Lung (tissue), 12 donors: Measurements from ENCODE around the gene ATRIP. TPM values are rescaled to one million over a fixed set of nuclear protein-coding genes. Genes with fewer than 3 reads are reported as not detected.
A peak's percentile ranks its signal among the peaks of the same experiment; 100 is the strongest.

Experiments used
- ATAC-seq: fragments of 200-7000 bp; cut with Tn5 transposase; one replicate; pipeline ENCODE4 v1.9.1; 2020; ENCODE audit warnings: moderate number of reproducible peaks; ENCODE audit not compliant: insufficient read depth, low FRiP score
- DNase-seq, 3 donors: peaks; one replicate each; pipeline ENCODE4 v3.0.0-alpha.2; 2013 to 2017
- H3K27ac ChIP-seq, 2 donors: one replicate each; pipeline ENCODE4 v1.5.1; 2013; ENCODE audit warnings: mild to moderate bottlenecking in 2 of 2, moderate library complexity in 2 of 2, control low read depth in 1 of 2, inconsistent platforms in 1 of 2, low read depth in 1 of 2, low read length in 1 of 2
- H3K27me3 ChIP-seq, 3 donors: one replicate each; pipeline ENCODE4 v1.5.1; 2013; ENCODE audit warnings: low read length in 2 of 3; ENCODE audit not compliant: control insufficient read depth in 3 of 3, insufficient read depth in 3 of 3
- H3K36me3 ChIP-seq, 4 donors: one replicate each; pipeline ENCODE4 v1.5.1; 2013; ENCODE audit warnings: low read length in 4 of 4, mild to moderate bottlenecking in 1 of 4, moderate library complexity in 1 of 4; ENCODE audit not compliant: control insufficient read depth in 4 of 4, insufficient read depth in 4 of 4
- H3K4me1 ChIP-seq, 5 donors: one replicate each; pipeline ENCODE4 v1.5.1; 2013; ENCODE audit warnings: low read length in 5 of 5, mild to moderate bottlenecking in 2 of 5, moderate library complexity in 1 of 5; ENCODE audit not compliant: control insufficient read depth in 5 of 5, insufficient read depth in 5 of 5
- H3K4me3 ChIP-seq: one replicate; pipeline ENCODE4 v1.5.1; 2013; ENCODE audit warnings: mild to moderate bottlenecking, control low read depth, moderate library complexity
- H3K9ac ChIP-seq, 2 donors: one replicate each; pipeline ENCODE4 v1.5.1; 2013; ENCODE audit warnings: low read length in 2 of 2, control low read depth in 1 of 2; ENCODE audit not compliant: insufficient read depth in 1 of 2
- H3K9me3 ChIP-seq, 4 donors: one replicate each; pipeline ENCODE4 v1.5.1; 2013; ENCODE audit warnings: low read length in 3 of 4, mild to moderate bottlenecking in 1 of 4, moderate library complexity in 1 of 4; ENCODE audit not compliant: control insufficient read depth in 4 of 4, insufficient read depth in 3 of 4
- WGBS, 2 donors: extraction: QIAGEN DNeasy Blood & Tissue Kit; methylation state at CpG; one replicate each; pipeline ENCODE4 v1.1.7; 2013; 5-methylcytosine and 5-hydroxymethylcytosine counted together
- polyA plus RNA-seq, 2 donors: library from polyadenylated mRNA; stranded (reverse); fragments of 200-250 nt; gene quantifications; one replicate each; pipeline ENCODE4 v1.2.1, GENCODE V29; 2013
- total RNA-seq, 2 donors: library from RNA; depleted of rRNA in 1 of 2; stranded (reverse); fragments of >200 nt in 1 of 2; gene quantifications; one replicate each; pipeline ENCODE4 v1.2.1, GENCODE V29; 2014 to 2021
- TF ChIP-seq, protein P1 (sequence below): IDR thresholded peaks from 2 replicates; pipeline ENCODE4 v1.5.1; 2012; ENCODE audit warnings: mild to moderate bottlenecking; ENCODE audit errors: control extremely low read depth, extremely low read depth
- donor health status: control.
- donor health status: control.
- donor health status: Bipolar disorder and iron deficiency.
- donor health status: healthy.
- donor health status: DM: yes; HTN: yes; CAD: no.

Gene ATRIP
- total and polyA plus RNA-seq, 4 donors: 4.8 to 7.6 (median 6.3) TPM

DNA sequence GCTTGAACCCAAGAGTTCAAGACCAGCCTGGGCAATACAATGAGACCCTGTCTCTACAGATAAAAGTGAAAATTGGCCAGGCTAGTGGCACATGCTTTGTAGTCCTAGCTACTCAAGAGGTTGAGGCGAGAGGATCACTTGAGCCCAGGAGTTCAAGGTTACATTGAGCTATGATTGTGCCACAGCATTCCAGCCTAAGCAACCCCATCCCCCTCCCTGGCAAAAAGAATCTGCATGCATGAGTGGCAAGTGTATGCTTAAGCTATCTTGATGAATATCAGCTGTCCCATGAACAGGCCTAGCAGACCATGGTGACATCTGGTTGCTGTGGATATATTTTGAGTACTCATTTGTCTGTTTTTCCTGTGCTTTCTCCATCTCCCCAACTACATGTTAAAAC lies 4.7 kb downstream of the ATRIP start:
- peaks cover 0 to 10% (median 4%) of the 10 kb centered on the region in 5 donors for H3K4me1 ChIP-seq
- H3K27ac ChIP-seq: no peak overlapping the region
- H3K36me3 ChIP-seq: peaks cover 10 to 29% (median 15%) of the 10 kb centered on the region in 4 donors
- no peaks in the 10 kb centered on the region for H3K27me3 ChIP-seq
- 71 to 95% methylated on average over 1 of the region's 1 CpG for WGBS, 2 donors
- no peak overlapping the region for H3K9ac ChIP-seq
- no peaks in the 10 kb centered on the region for H3K9me3 ChIP-seq
- ATAC-seq (no peak), DNase-seq (no peak)
- no peak overlapping the region for H3K4me3 ChIP-seq
- TF ChIP-seq, protein P1, sequence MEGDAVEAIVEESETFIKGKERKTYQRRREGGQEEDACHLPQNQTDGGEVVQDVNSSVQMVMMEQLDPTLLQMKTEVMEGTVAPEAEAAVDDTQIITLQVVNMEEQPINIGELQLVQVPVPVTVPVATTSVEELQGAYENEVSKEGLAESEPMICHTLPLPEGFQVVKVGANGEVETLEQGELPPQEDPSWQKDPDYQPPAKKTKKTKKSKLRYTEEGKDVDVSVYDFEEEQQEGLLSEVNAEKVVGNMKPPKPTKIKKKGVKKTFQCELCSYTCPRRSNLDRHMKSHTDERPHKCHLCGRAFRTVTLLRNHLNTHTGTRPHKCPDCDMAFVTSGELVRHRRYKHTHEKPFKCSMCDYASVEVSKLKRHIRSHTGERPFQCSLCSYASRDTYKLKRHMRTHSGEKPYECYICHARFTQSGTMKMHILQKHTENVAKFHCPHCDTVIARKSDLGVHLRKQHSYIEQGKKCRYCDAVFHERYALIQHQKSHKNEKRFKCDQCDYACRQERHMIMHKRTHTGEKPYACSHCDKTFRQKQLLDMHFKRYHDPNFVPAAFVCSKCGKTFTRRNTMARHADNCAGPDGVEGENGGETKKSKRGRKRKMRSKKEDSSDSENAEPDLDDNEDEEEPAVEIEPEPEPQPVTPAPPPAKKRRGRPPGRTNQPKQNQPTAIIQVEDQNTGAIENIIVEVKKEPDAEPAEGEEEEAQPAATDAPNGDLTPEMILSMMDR: no peak

DNA sequence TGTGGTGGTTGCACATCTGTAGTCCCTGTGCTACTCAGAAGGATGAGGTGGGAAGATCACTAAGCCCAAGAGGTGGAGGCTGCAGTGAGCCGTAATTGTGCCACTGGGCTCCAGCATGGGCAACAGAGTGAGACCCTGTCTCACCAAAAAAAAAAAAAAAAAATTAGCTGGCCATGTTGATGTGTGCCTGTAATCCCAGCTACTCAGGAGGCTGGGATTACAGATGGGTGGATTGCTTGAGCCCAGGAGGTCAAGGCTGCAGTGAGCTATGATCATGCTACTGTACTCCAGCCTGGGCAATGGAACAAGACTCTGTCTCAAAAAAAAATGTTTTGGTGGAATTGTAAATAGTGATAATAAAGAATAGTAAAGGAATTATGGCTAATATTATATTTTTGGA lies 9.9 kb downstream of the ATRIP start:
- TF ChIP-seq, protein P1: no peak
- Histone ChIP-seq H3K4me1 (no peaks in the 10 kb centered on the region), H3K4me3 (no peak overlapping the region), H3K27me3 (no peaks in the 10 kb centered on the region), H3K27ac (no peak overlapping the region), H3K9me3 (no peaks in the 10 kb centered on the region), H3K36me3 (peaks cover 15 to 54% (median 31%) of the 10 kb centered on the region in 4 donors), H3K9ac (no peak overlapping the region)
- DNase-seq (no peak), ATAC-seq (no peak)
- 100% methylated on average over 1 of the region's 1 CpG for WGBS, 2 donors

DNA sequence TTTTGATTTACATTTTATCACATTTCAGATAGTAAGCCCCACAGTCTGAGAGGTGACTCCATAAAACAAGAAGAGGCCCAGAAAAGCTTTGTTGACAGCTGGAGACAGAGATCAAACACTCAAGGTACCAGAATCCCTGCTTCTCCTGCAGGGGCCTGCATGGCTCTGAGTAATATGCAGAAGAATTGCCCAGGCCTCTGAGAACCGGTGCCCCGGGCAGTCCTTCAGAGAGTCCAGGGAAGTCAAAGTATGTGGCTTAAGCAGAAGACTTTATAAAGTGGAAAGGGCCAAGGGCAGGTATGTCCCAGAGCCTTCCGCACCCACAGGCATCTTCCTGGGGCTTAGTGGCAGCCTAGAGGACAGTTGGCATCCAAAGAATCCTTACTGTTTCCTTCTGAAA lies 12.8 kb downstream of the ATRIP start:
- WGBS, 2 donors: 88 to 93% methylated on average over 3 of the region's 3 CpGs
- Histone ChIP-seq H3K27ac (peak overlapping the region in 1 of 2 donors; percentile 56), H3K9me3 (no peaks in the 10 kb centered on the region), H3K4me3 (no peak overlapping the region), H3K27me3 (no peaks in the 10 kb centered on the region), H3K9ac (no peak overlapping the region), H3K4me1 (no peaks in the 10 kb centered on the region), H3K36me3 (peaks cover 9 to 35% (median 21%) of the 10 kb centered on the region in 4 donors)
- TF ChIP-seq, protein P1: no peak
- no peak for DNase-seq
- ATAC-seq: no peak

DNA sequence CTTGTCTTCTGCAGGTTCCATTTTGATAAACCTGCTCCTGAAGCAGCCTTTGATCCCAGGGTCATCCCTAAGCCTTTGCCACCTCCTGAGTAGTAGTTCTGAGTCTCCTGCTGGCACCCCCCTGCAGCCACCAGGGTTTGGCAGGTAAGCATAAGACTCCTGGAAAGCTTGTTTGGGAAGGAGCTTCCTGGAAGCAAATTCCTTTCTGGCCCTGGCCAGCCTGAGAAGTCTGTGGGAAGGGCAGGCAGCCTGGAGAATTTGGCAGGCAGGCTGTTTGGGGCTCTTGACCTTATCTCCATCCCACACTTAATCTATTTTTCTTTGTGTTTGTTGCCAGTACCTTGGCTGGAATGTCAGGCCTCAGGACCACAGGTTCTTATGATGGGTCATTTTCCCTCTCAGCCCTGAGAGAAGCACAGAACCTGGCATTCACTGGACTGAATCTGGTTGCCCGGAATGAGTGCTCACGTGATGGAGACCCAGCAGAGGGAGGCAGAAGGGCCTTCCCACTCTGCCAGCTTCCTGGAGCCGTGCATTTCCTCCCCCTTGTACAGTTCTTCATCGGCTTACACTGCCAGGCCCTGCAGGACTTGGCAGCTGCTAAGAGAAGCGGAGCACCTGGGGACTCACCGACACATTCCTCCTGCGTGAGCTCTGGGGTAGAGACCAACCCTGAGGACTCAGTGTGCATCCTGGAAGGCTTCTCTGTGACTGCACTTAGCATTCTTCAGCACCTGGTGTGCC lies 13.4 kb downstream of the ATRIP start:
- Histone ChIP-seq H3K27me3 (no peaks in the 10 kb centered on the region), H3K9me3 (no peaks in the 10 kb centered on the region), H3K9ac (no peak overlapping the region), H3K4me1 (no peaks in the 10 kb centered on the region), H3K36me3 (peaks cover 13 to 34% (median 21%) of the 10 kb centered on the region in 4 donors), H3K27ac (no peak overlapping the region), H3K4me3 (no peak overlapping the region)
- ATAC-seq (peak; percentile 56), DNase-seq (no peak)
- TF ChIP-seq, protein P1: no peak
- WGBS, 2 donors: 75 to 91% methylated on average over 7 of the region's 7 CpGs
